Thoracic aorta (tissue), 2 donors: ENCODE results near the gene ASIC2. TPM values are rescaled to one million over a fixed set of nuclear protein-coding genes. Genes with fewer than 3 reads are reported as not detected.
A peak's percentile ranks its signal among the peaks of the same experiment; 100 is the strongest.

Experiments
- ATAC-seq: fragments of 150-250 bp; one replicate; pipeline ENCODE4 v1.8.0; 2017; ENCODE audit warnings: low read depth; ENCODE audit not compliant: insufficient number of reproducible peaks, low FRiP score
- DNase-seq: peaks from one replicate; pipeline ENCODE4 v3.0.0-alpha.2; 2020; ENCODE audit warnings: low spot score
- H3K27ac ChIP-seq, 2 donors: fragments of 200-600 bp; sonication (generic); 1 replicate in 1 of 2; 2 replicates in 1 of 2; pipeline ENCODE4 v1.5.1; 2016; ENCODE audit warnings: mild to moderate bottlenecking in 2 of 2, moderate library complexity in 2 of 2
- H3K27me3 ChIP-seq: fragments of 200-600 bp; sonication (generic); replicated peaks from 2 replicates; pipeline ENCODE4 v1.6.0; 2016; ENCODE audit warnings: mild to moderate bottlenecking; ENCODE audit not compliant: insufficient read depth
- H3K36me3 ChIP-seq: fragments of 200-600 bp; sonication (generic); one replicate; pipeline ENCODE4 v1.5.1; 2016
- H3K4me1 ChIP-seq, 2 donors: fragments of 200-600 bp; sonication (generic); 1 replicate in 1 of 2; 2 replicates in 1 of 2; pipeline versions ENCODE4 v1.5.1 to v1.6.0; 2016; ENCODE audit warnings: low read depth in 2 of 2, mild to moderate bottlenecking in 1 of 2; ENCODE audit not compliant: control insufficient read depth in 1 of 2
- H3K4me3 ChIP-seq: fragments of 200-600 bp; sonication (generic); 2 replicates; pipeline ENCODE4 v1.5.1; 2016; ENCODE audit warnings: mild to moderate bottlenecking
- H3K9me3 ChIP-seq: fragments of 200-600 bp; sonication (generic); 2 replicates; pipeline ENCODE4 v1.5.1; 2016
- total RNA-seq, 2 donors: library from RNA; depleted of rRNA; stranded (reverse); fragments of >200 nt; gene quantifications; one replicate each; pipeline versions ENCODE4 v1.1.0 to v1.2.3, GENCODE V29; 2016
- TF ChIP-seq, protein P1 (sequence below): fragments of 200-600 bp; sonication (generic); IDR thresholded peaks from one replicate; pipeline ENCODE4 v1.5.1; 2019; ENCODE audit warnings: antibody characterized with exemption

The ASIC2 gene
- total RNA-seq, 2 donors from 2014 or later: 0.54 to 1.1 TPM

DNA sequence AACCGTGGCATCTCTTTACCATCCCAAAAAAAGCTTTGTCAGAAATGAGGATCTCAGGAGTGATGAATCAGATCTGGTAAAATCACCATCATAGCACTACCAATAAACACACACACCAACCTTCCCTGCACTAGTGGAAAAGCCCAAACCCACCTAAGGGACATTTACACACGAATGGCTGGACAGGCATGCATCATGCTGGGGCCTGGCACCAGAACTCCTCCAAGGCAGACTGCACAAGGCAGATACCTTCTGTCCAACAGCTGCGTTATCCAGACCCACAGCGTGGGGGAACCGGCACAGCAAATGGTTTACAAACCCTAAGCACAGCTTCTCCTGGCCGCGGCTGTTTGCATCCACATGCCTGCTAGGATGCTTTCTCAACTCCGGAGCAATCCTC is 2.8 kb downstream of the ASIC2 start:
- Histone ChIP-seq H3K27ac (no peak overlapping the region), H3K4me1 (peaks cover 4 to 20% of the 10 kb centered on the region in 2 donors), H3K9me3 (no peaks in the 10 kb centered on the region), H3K36me3 (no peaks in the 10 kb centered on the region), H3K4me3 (no peak overlapping the region), H3K27me3 (no peaks in the 10 kb centered on the region)
- DNase-seq: no peak
- TF ChIP-seq, protein P1, sequence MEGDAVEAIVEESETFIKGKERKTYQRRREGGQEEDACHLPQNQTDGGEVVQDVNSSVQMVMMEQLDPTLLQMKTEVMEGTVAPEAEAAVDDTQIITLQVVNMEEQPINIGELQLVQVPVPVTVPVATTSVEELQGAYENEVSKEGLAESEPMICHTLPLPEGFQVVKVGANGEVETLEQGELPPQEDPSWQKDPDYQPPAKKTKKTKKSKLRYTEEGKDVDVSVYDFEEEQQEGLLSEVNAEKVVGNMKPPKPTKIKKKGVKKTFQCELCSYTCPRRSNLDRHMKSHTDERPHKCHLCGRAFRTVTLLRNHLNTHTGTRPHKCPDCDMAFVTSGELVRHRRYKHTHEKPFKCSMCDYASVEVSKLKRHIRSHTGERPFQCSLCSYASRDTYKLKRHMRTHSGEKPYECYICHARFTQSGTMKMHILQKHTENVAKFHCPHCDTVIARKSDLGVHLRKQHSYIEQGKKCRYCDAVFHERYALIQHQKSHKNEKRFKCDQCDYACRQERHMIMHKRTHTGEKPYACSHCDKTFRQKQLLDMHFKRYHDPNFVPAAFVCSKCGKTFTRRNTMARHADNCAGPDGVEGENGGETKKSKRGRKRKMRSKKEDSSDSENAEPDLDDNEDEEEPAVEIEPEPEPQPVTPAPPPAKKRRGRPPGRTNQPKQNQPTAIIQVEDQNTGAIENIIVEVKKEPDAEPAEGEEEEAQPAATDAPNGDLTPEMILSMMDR: no peak
- ATAC-seq: no peak

GRCh38 chr17:33288954-33289353 is 4.1 kb downstream of the ASIC2 start:
- H3K27ac ChIP-seq: no peak overlapping the region
- TF ChIP-seq, protein P1: no peak
- H3K27me3 ChIP-seq: no peaks in the 10 kb centered on the region
- H3K4me3 ChIP-seq: no peak overlapping the region
- no peaks in the 10 kb centered on the region for H3K9me3 ChIP-seq
- H3K36me3 ChIP-seq: no peaks in the 10 kb centered on the region
- ATAC-seq: no peak
- H3K4me1 ChIP-seq: peaks cover 4 to 33% of the 10 kb centered on the region in 2 donors
- DNase-seq: no peak

- H3K27me3 ChIP-seq: no peaks in the 10 kb centered on the region
- DNase-seq (no peak), ATAC-seq (no peak)
- no peak overlapping the region for H3K4me3 ChIP-seq
- H3K36me3 ChIP-seq: no peaks in the 10 kb centered on the region
- no peaks in the 10 kb centered on the region for H3K9me3 ChIP-seq
- peaks cover 4 to 26% of the 10 kb centered on the region in 2 donors for H3K4me1 ChIP-seq
- TF ChIP-seq, protein P1: no peak
- no peak overlapping the region for H3K27ac ChIP-seq
These were observed 5.9 kb downstream of the ASIC2 start for GRCh38 chr17:33287096-33287725.

GRCh38 chr17:33285413-33285812 is 7.7 kb downstream of the ASIC2 start:
- ATAC-seq (no peak), DNase-seq (no peak)
- Histone ChIP-seq H3K27me3 (no peaks in the 10 kb centered on the region), H3K4me3 (no peak overlapping the region), H3K9me3 (no peaks in the 10 kb centered on the region), H3K36me3 (no peaks in the 10 kb centered on the region), H3K27ac (no peak overlapping the region), H3K4me1 (peaks cover 0 to 21% of the 10 kb centered on the region in 2 donors)
- TF ChIP-seq, protein P1: no peak

- Histone ChIP-seq H3K27me3 (no peaks in the 10 kb centered on the region), H3K27ac (no peak overlapping the region), H3K4me1 (peaks cover 0 to 21% of the 10 kb centered on the region in 2 donors), H3K9me3 (no peaks in the 10 kb centered on the region), H3K4me3 (no peak overlapping the region), H3K36me3 (no peaks in the 10 kb centered on the region)
- TF ChIP-seq, protein P1: no peak
- peak; percentile 80 for ATAC-seq
- DNase-seq: peak; percentile 18
These were observed 9.1 kb downstream of the ASIC2 start for GRCh38 chr17:33284022-33284421.
